Lung (tissue), 12 donors: ENCODE results near the gene LTBP4. TPM values are rescaled to one million over a fixed set of nuclear protein-coding genes. Genes with fewer than 3 reads are reported as not detected.

Experiments used
- ATAC-seq: fragments of 200-7000 bp; cut with Tn5 transposase; one replicate; pipeline ENCODE4 v1.9.1; 2020; ENCODE audit warnings: moderate number of reproducible peaks; ENCODE audit not compliant: insufficient read depth, low FRiP score
- DNase-seq, 3 donors: peaks; one replicate each; pipeline ENCODE4 v3.0.0-alpha.2; 2013 to 2017
- H3K27ac ChIP-seq, 2 donors: one replicate each; pipeline ENCODE4 v1.5.1; 2013; ENCODE audit warnings: mild to moderate bottlenecking in 2 of 2, moderate library complexity in 2 of 2, control low read depth in 1 of 2, inconsistent platforms in 1 of 2, low read depth in 1 of 2, low read length in 1 of 2
- H3K27me3 ChIP-seq, 3 donors: one replicate each; pipeline ENCODE4 v1.5.1; 2013; ENCODE audit warnings: low read length in 2 of 3; ENCODE audit not compliant: control insufficient read depth in 3 of 3, insufficient read depth in 3 of 3
- H3K36me3 ChIP-seq, 4 donors: one replicate each; pipeline ENCODE4 v1.5.1; 2013; ENCODE audit warnings: low read length in 4 of 4, mild to moderate bottlenecking in 1 of 4, moderate library complexity in 1 of 4; ENCODE audit not compliant: control insufficient read depth in 4 of 4, insufficient read depth in 4 of 4
- H3K4me1 ChIP-seq, 5 donors: one replicate each; pipeline ENCODE4 v1.5.1; 2013; ENCODE audit warnings: low read length in 5 of 5, mild to moderate bottlenecking in 2 of 5, moderate library complexity in 1 of 5; ENCODE audit not compliant: control insufficient read depth in 5 of 5, insufficient read depth in 5 of 5
- H3K4me3 ChIP-seq: one replicate; pipeline ENCODE4 v1.5.1; 2013; ENCODE audit warnings: mild to moderate bottlenecking, control low read depth, moderate library complexity
- H3K9ac ChIP-seq, 2 donors: one replicate each; pipeline ENCODE4 v1.5.1; 2013; ENCODE audit warnings: low read length in 2 of 2, control low read depth in 1 of 2; ENCODE audit not compliant: insufficient read depth in 1 of 2
- H3K9me3 ChIP-seq, 4 donors: one replicate each; pipeline ENCODE4 v1.5.1; 2013; ENCODE audit warnings: low read length in 3 of 4, mild to moderate bottlenecking in 1 of 4, moderate library complexity in 1 of 4; ENCODE audit not compliant: control insufficient read depth in 4 of 4, insufficient read depth in 3 of 4
- WGBS, 2 donors: extraction: QIAGEN DNeasy Blood & Tissue Kit; methylation state at CpG; one replicate each; pipeline ENCODE4 v1.1.7; 2013; 5-methylcytosine and 5-hydroxymethylcytosine counted together
- polyA plus RNA-seq, 2 donors: library from polyadenylated mRNA; stranded (reverse); fragments of 200-250 nt; gene quantifications; one replicate each; pipeline ENCODE4 v1.2.1, GENCODE V29; 2013
- total RNA-seq, 2 donors: library from RNA; depleted of rRNA in 1 of 2; stranded (reverse); fragments of >200 nt in 1 of 2; gene quantifications; one replicate each; pipeline ENCODE4 v1.2.1, GENCODE V29; 2014 to 2021
- TF ChIP-seq, protein P1 (sequence below): IDR thresholded peaks from 2 replicates; pipeline ENCODE4 v1.5.1; 2012; ENCODE audit warnings: mild to moderate bottlenecking; ENCODE audit errors: control extremely low read depth, extremely low read depth
- donor health status: control.
- donor health status: control.
- donor health status: Bipolar disorder and iron deficiency.
- donor health status: healthy.
- donor health status: DM: yes; HTN: yes; CAD: no.

Gene LTBP4
- total and polyA plus RNA-seq, 4 donors: 73.0 to 290 (median 151) TPM

DNA sequence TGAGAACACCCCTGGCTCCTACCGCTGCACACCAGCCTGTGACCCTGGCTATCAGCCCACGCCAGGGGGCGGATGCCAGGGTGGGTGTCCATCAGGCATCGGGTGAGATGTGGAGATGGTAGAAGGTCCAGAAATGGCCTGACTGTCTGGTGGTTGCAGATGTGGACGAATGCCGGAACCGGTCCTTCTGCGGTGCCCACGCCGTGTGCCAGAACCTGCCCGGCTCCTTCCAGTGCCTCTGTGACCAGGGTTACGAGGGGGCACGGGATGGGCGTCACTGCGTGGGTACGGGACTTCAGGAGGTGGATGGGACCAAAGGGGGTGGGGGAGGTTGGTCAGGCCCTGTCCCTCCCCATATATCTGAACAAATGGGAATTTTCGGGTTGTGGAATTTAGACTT is 15.8 kb downstream of the LTBP4 start:
- Histone ChIP-seq H3K4me1 (peaks cover 0 to 22% (median 10%) of the 10 kb centered on the region in 5 donors), H3K27me3 (no peaks in the 10 kb centered on the region), H3K9ac (no peak overlapping the region), H3K27ac (no peak overlapping the region), H3K9me3 (no peaks in the 10 kb centered on the region), H3K36me3 (peaks cover 0 to 35% (median 21%) of the 10 kb centered on the region in 4 donors), H3K4me3 (no peak overlapping the region)
- WGBS, 2 donors: 94 to 97% methylated on average over 17 of the region's 17 CpGs
- TF ChIP-seq, protein P1, sequence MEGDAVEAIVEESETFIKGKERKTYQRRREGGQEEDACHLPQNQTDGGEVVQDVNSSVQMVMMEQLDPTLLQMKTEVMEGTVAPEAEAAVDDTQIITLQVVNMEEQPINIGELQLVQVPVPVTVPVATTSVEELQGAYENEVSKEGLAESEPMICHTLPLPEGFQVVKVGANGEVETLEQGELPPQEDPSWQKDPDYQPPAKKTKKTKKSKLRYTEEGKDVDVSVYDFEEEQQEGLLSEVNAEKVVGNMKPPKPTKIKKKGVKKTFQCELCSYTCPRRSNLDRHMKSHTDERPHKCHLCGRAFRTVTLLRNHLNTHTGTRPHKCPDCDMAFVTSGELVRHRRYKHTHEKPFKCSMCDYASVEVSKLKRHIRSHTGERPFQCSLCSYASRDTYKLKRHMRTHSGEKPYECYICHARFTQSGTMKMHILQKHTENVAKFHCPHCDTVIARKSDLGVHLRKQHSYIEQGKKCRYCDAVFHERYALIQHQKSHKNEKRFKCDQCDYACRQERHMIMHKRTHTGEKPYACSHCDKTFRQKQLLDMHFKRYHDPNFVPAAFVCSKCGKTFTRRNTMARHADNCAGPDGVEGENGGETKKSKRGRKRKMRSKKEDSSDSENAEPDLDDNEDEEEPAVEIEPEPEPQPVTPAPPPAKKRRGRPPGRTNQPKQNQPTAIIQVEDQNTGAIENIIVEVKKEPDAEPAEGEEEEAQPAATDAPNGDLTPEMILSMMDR: no peak
- ATAC-seq (no peak), DNase-seq (no peak)

- 96% methylated on average over 4 of the region's 4 CpGs for whole genome bisulfite sequencing, 2 donors
- H3K9ac ChIP-seq: no peak overlapping the region
- no peak for DNase-seq
- H3K4me1 ChIP-seq: peaks cover 0 to 22% (median 5%) of the 10 kb centered on the region in 5 donors
- TF ChIP-seq, protein P1: no peak
- peaks cover 0 to 35% (median 24%) of the 10 kb centered on the region in 4 donors for H3K36me3 ChIP-seq
- no peak for ATAC-seq
- no peaks in the 10 kb centered on the region for H3K9me3 ChIP-seq
- no peaks in the 10 kb centered on the region for H3K27me3 ChIP-seq
- no peak overlapping the region for H3K27ac ChIP-seq
- H3K4me3 ChIP-seq: no peak overlapping the region
Observed at GRCh38 chr19:40617961-40618360, 16.8 kb downstream of the LTBP4 start.

GRCh38 chr19:40619333-40620160 is 18.4 kb downstream of the LTBP4 start:
- Histone ChIP-seq H3K4me1 (peaks cover 0 to 8% (median 2%) of the 10 kb centered on the region in 5 donors), H3K36me3 (peaks cover 0 to 37% (median 25%) of the 10 kb centered on the region in 4 donors), H3K27ac (peak overlapping the region in 1 of 2 donors; percentile 62), H3K4me3 (no peak overlapping the region), H3K9me3 (no peaks in the 10 kb centered on the region), H3K9ac (no peak overlapping the region), H3K27me3 (no peaks in the 10 kb centered on the region)
- DNase-seq (no peak), ATAC-seq (no peak)
- 77 to 83% methylated on average over 11 of the region's 11 CpGs for WGBS, 2 donors
- TF ChIP-seq, protein P1: no peak

GRCh38 chr19:40620161-40620485 is 19.0 kb downstream of the LTBP4 start:
- DNase-seq (no peak), ATAC-seq (no peak)
- peaks cover 0 to 42% (median 24%) of the 10 kb centered on the region in 4 donors for H3K36me3 ChIP-seq
- peak overlapping the region in 1 of 2 donors; percentile 62 for H3K27ac ChIP-seq
- H3K4me1 ChIP-seq: peaks cover 0 to 3% (median 2%) of the 10 kb centered on the region in 5 donors
- TF ChIP-seq, protein P1: no peak
- no peaks in the 10 kb centered on the region for H3K27me3 ChIP-seq
- H3K9me3 ChIP-seq: no peaks in the 10 kb centered on the region
- no peak overlapping the region for H3K4me3 ChIP-seq
- WGBS, 2 donors: 93 to 94% methylated on average over 8 of the region's 8 CpGs
- no peak overlapping the region for H3K9ac ChIP-seq
